GM12873 (cell line): Measurements from ENCODE around the gene HAUS5.

Source experiments
- CTCF ChIP-seq: IDR thresholded peaks from 2 replicates; pipeline ENCODE4 v1.5.1; 2012; ENCODE audit warnings: low read depth, mild to moderate bottlenecking, moderate library complexity, low read length, control low read depth; ENCODE audit not compliant: insufficient read depth; ENCODE audit errors: missing control alignments

The HAUS5 gene

DNA sequence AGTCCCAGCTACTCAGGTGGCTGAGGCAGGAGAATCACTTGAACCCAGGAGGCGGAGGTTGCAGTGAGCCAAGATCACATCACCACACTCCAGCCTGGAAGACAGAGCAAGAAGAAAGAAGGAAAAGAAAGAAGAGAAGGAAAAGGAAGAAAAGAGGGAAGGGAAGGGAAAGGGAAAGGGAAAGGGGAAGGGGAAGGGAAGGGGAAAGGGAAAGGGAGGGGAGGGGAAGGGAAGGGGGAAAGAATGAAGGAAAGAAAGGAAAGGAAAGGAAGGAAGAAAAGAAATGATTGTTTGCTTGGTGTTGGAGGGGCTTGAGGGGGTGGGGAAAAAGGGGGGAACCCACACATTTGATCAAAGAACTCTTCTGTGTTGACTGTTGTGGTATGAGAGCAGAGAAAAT lies 16.6 kb upstream of the HAUS5 start:
- TF ChIP-seq CTCF, result no peak

- no peak for TF ChIP-seq CTCF
Observed at GRCh38 chr19:35596366-35596999, 16.1 kb upstream of the HAUS5 start.

DNA sequence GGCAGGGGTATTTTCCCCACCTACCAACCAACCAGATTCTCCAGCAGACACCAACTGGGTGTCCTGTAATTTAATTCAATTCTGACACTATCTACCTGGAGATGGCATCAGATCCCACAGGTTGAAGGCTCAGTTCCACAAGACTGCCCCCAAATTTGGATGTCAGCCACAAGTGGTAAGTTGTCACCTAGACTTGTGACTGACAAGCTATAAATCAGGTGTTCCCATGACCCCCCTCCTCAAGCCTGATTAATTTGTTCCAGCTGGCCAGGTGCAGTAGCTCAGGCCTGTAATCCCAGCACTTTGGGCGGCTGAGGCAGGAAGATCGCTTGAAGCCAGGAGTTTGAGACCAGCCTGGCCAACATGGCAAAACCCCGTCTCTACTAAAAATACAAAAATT lies 10.6 kb upstream of the HAUS5 start:
- TF ChIP-seq CTCF, result no peak

GRCh38 chr19:35607661-35608060 lies 4.9 kb upstream of the HAUS5 start:
- TF ChIP-seq CTCF, result no peak

DNA sequence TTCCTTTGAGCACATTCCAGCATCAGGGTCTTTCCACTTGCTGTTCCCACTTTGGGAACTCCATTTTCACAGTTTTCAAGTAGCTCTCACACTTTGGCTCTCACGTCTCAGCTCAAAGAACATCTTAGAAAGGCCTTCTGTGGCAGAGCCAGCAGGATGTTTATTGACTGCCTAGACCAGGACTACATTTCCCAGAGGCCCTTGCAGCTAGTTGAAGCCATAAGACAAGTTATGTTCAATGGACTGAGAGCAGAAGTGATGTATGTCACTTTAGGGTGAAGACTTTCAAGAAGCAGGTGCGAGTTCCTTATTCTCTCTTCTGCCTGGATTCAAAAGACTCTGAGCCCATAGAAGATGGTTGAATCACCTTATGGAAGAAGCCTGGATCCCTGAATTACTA lies 4.3 kb upstream of the HAUS5 start:
- TF ChIP-seq CTCF, result no peak

- TF ChIP-seq CTCF, result no peak
Observed at GRCh38 chr19:35609851-35610353, 2.6 kb upstream of the HAUS5 start.

GRCh38 chr19:35612224-35612558 lies 344 bp upstream of the HAUS5 start:
- TF ChIP-seq CTCF, result no peak
